ENCODE data around the gene PRKCD. TPM values are rescaled to one million over a fixed set of nuclear protein-coding genes. Genes with fewer than 3 reads are reported as not detected.

PRKCD gene
- polyA plus RNA-seq, 3 donors = 123 to 329 (median 158) TPM

DNA sequence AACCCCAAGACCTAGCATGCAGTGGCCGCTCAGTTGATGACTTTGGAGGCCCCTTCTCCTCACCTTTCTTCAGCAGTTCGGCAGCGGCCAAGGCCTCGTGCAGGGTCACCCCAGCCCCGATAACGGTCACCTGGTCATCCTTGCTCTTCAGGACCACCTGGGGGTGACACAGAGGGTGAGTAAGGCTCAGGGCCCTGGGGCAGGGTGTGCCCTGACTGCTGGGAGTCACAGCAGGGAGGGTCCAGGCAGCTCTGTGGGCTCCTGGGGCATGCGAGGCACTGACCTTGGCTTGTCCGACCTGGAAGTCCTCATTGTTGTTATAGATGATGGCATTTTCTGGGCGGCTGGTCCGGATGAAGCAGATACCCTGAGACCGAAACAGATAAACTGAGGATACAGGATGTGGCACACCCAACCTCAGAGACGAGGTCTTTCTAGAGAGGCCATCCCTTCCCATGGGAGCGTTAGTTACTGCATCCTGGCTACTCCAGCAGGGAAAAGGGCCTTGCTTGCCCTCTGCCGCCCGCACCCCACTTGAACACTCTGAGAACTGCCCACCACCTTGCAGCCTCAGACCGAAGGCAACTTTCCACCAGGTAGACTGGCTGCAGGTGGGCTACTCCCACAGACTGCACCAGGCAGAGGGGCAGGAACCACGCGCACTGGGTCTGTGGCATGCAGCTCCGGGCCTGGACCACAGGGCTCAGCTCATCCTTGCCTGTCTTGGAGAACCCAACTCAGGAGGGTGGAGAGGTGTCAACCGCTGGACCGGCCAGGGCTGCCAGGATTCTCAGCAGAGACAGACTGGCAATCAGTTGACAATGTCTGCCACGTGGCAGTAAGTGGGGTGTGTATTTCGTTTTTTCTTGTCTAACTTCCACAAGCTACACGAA, 67.2 kb downstream of the PRKCD start:
- WGBS (ENCODE audit: insufficient coverage) = 92% methylated on average over 20 of the region's 24 CpGs
- intact Hi-C loops (cut with micrococcal nuclease) = no loop called here
- Histone ChIP-seq H3K9me3 (replicated peaks in 1 of 2; ENCODE audit: control insufficient read depth in 1 of 2, insufficient read depth in 1 of 2, low read length in 2 of 2) (no peaks in the 10 kb centered on the region), H3K4me2 (replicated peaks; ENCODE audit: extremely low read depth, low read length, poor library complexity, severe bottlenecking) (no peak overlapping the region), H3K79me2 (ENCODE audit: insufficient read depth, low read length) (peaks cover 57% of the 10 kb centered on the region), H4K20me1 (ENCODE audit: insufficient read depth, low read length) (peaks cover 100% of the 10 kb centered on the region), H3K27me3 (ENCODE audit: control insufficient read depth in 2 of 2, insufficient read depth in 2 of 2, low read length in 2 of 2) (no peaks in the 10 kb centered on the region), H3K27ac (ENCODE audit: low read depth in 1 of 2, low read length in 2 of 2) (peak overlapping the region; percentile 4 to 49), H3K36me3 (replicated peaks in 1 of 2; ENCODE audit: control insufficient read depth in 1 of 2, insufficient read depth in 2 of 2, low read length in 2 of 2) (peaks cover 100% of the 10 kb centered on the region in 2 donors), H3K4me1 (ENCODE audit: control insufficient read depth in 1 of 2, insufficient read depth in 2 of 2, low read length in 2 of 2) (peaks cover 0 to 5% of the 10 kb centered on the region in 2 donors), H2AFZ (ENCODE audit: insufficient read depth, low read depth, low read length, poor library complexity, severe bottlenecking) (no peak overlapping the region), H3K4me3 (replicated peaks in 1 of 3; ENCODE audit: low read depth in 2 of 3, low read length in 3 of 3) (no peak overlapping the region), H3K9ac (ENCODE audit: insufficient read depth, low read length, poor library complexity, severe bottlenecking) (no peak overlapping the region)
- Mint-ChIP-seq H3K9me3 (peaks cover 0 to 3% (median 0%) of the 10 kb centered on the region in 7 donors), H3K27me3 (ENCODE audit: low read depth in 3 of 3) (no peaks in the 10 kb centered on the region), H3K36me3 (peaks cover 90 to 97% of the 10 kb centered on the region in 2 donors), H3K4me1 (peaks cover under 1% of the 10 kb centered on the region), H3K4me3 (no peak overlapping the region), H3K27ac (peak overlapping the region in 3 of 7 donors; percentile 25 to 57 (median 32))
- TF ChIP-seq, protein P1, sequence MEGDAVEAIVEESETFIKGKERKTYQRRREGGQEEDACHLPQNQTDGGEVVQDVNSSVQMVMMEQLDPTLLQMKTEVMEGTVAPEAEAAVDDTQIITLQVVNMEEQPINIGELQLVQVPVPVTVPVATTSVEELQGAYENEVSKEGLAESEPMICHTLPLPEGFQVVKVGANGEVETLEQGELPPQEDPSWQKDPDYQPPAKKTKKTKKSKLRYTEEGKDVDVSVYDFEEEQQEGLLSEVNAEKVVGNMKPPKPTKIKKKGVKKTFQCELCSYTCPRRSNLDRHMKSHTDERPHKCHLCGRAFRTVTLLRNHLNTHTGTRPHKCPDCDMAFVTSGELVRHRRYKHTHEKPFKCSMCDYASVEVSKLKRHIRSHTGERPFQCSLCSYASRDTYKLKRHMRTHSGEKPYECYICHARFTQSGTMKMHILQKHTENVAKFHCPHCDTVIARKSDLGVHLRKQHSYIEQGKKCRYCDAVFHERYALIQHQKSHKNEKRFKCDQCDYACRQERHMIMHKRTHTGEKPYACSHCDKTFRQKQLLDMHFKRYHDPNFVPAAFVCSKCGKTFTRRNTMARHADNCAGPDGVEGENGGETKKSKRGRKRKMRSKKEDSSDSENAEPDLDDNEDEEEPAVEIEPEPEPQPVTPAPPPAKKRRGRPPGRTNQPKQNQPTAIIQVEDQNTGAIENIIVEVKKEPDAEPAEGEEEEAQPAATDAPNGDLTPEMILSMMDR (IDR thresholded peaks at IDR 0.05) = no peak
- no peak for DNase-seq

DNA sequence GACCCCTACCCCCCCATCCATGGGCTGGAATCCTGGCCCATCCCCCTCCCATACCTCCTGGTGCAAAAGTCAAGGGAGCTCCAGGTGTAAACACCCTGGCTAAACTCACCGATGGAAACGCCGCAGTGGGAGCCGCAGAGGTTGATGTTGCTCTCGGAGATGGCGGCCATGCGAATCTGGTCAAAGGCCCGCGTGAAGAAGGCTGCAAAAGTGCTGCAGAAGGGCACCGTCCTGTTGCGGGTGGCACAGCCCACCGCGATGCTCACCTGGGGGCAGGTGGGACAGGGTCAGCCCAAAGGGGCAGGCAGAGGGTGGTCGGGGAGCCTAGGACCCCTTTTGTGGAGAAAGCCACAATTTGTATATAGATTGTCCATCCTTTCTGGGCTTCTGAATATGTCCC, 68.2 kb downstream of the PRKCD start:
- H3K4me3 Mint-ChIP-seq = no peak overlapping the region
- no peak overlapping the region for H2AFZ ChIP-seq (ENCODE audit: insufficient read depth, low read depth, low read length, poor library complexity, severe bottlenecking)
- H3K36me3 Mint-ChIP-seq = peaks cover 93 to 100% of the 10 kb centered on the region in 2 donors
- H3K4me1 ChIP-seq (ENCODE audit: control insufficient read depth in 1 of 2, insufficient read depth in 2 of 2, low read length in 2 of 2) = peaks cover 9 to 14% of the 10 kb centered on the region in 2 donors
- H3K9me3 Mint-ChIP-seq = peaks cover 0 to 2% (median 0%) of the 10 kb centered on the region in 7 donors
- H3K27ac Mint-ChIP-seq = peak overlapping the region in 2 of 7 donors; percentile 26 to 57
- H3K4me3 ChIP-seq (replicated peaks in 1 of 3; ENCODE audit: low read depth in 2 of 3, low read length in 3 of 3) = no peak overlapping the region
- no peak overlapping the region for H3K27ac ChIP-seq (ENCODE audit: low read depth in 1 of 2, low read length in 2 of 2)
- H3K4me2 ChIP-seq (replicated peaks; ENCODE audit: extremely low read depth, low read length, poor library complexity, severe bottlenecking) = no peak overlapping the region
- no peak for DNase-seq
- TF ChIP-seq, protein P1 (IDR thresholded peaks at IDR 0.05) = no peak
- no peaks in the 10 kb centered on the region for H3K9me3 ChIP-seq (replicated peaks in 1 of 2; ENCODE audit: control insufficient read depth in 1 of 2, insufficient read depth in 1 of 2, low read length in 2 of 2)
- no peaks in the 10 kb centered on the region for H3K27me3 ChIP-seq (ENCODE audit: control insufficient read depth in 2 of 2, insufficient read depth in 2 of 2, low read length in 2 of 2)
- WGBS (ENCODE audit: insufficient coverage) = 99% methylated on average over 13 of the region's 14 CpGs
- H3K4me1 Mint-ChIP-seq = peaks cover 10% of the 10 kb centered on the region
- H3K27me3 Mint-ChIP-seq (ENCODE audit: low read depth in 3 of 3) = no peaks in the 10 kb centered on the region
- no peak overlapping the region for H3K9ac ChIP-seq (ENCODE audit: insufficient read depth, low read length, poor library complexity, severe bottlenecking)
- peaks cover 66% of the 10 kb centered on the region for H3K79me2 ChIP-seq (ENCODE audit: insufficient read depth, low read length)
- peaks cover 100% of the 10 kb centered on the region for H4K20me1 ChIP-seq (ENCODE audit: insufficient read depth, low read length)
- intact Hi-C loops (cut with micrococcal nuclease) = no loop called here
- H3K36me3 ChIP-seq (replicated peaks in 1 of 2; ENCODE audit: control insufficient read depth in 1 of 2, insufficient read depth in 2 of 2, low read length in 2 of 2) = peaks cover 100% of the 10 kb centered on the region in 2 donors
